ENCODE results near the gene SYNGR3. TPM values are rescaled to one million over a fixed set of nuclear protein-coding genes. Genes with fewer than 3 reads are reported as not detected.

SYNGR3 gene
- total RNA-seq, 1 donor, result 2.6 TPM

DNA sequence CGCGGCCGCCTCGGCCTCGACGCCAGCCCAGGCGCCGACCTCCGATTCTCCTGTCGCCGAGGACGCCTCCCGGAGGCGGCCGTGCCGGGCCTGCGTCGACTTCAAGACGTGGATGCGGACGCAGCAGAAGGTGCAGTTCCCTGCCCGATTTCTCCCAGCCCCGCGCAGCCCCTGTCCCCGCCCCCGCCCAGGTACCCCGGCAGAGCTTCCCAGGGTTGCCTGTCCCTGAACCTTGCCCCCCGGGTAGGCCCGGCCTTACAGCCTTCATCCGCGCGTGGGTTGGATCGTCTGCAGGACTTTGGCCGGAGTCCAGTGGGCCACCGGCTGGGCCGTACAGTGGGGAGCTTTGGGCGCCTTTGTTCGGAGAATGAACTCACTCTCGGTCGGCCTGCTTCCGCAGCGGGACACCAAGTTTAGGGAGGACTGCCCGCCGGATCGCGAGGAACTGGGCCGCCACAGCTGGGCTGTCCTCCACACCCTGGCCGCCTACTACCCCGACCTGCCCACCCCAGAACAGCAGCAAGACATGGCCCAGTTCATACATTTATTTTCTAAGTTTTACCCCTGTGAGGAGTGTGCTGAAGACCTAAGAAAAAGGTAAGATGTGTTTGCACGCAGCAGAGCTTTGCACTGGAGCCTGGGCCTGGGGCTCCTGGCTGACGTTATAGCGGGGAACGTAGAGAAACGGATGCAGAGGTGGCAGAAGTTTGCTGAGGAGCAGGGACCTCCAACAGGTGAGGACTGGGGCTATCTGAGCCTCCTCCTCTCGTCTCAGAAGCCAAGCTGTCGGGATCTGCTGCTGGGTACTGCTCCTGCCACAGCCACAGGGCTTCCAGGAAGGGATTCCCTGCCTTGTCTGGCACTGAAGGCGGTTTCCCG is 5.2 kb upstream of the SYNGR3 start:
- no peak for DNase-seq (ENCODE audit: low read depth)
- H3K4me3 ChIP-seq (ENCODE audit: low read depth, low read length), result peak overlapping the region; percentile 75
- TF ChIP-seq, protein P1, sequence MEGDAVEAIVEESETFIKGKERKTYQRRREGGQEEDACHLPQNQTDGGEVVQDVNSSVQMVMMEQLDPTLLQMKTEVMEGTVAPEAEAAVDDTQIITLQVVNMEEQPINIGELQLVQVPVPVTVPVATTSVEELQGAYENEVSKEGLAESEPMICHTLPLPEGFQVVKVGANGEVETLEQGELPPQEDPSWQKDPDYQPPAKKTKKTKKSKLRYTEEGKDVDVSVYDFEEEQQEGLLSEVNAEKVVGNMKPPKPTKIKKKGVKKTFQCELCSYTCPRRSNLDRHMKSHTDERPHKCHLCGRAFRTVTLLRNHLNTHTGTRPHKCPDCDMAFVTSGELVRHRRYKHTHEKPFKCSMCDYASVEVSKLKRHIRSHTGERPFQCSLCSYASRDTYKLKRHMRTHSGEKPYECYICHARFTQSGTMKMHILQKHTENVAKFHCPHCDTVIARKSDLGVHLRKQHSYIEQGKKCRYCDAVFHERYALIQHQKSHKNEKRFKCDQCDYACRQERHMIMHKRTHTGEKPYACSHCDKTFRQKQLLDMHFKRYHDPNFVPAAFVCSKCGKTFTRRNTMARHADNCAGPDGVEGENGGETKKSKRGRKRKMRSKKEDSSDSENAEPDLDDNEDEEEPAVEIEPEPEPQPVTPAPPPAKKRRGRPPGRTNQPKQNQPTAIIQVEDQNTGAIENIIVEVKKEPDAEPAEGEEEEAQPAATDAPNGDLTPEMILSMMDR (IDR thresholded peaks at IDR 0.05; ENCODE audit: insufficient read depth, low read depth, low read length), result no peak

GRCh38 chr16:1985466-1986150 is 4.2 kb upstream of the SYNGR3 start:
- no peak overlapping the region for H3K4me3 ChIP-seq (ENCODE audit: low read depth, low read length)
- TF ChIP-seq, protein P1 (IDR thresholded peaks at IDR 0.05; ENCODE audit: insufficient read depth, low read depth, low read length), result no peak
- no peak for DNase-seq (ENCODE audit: low read depth)

GRCh38 chr16:1987198-1987597 is 2.6 kb upstream of the SYNGR3 start:
- H3K4me3 ChIP-seq (ENCODE audit: low read depth, low read length), result no peak overlapping the region
- no peak for DNase-seq (ENCODE audit: low read depth)
- TF ChIP-seq, protein P1 (IDR thresholded peaks at IDR 0.05; ENCODE audit: insufficient read depth, low read depth, low read length), result no peak

DNA sequence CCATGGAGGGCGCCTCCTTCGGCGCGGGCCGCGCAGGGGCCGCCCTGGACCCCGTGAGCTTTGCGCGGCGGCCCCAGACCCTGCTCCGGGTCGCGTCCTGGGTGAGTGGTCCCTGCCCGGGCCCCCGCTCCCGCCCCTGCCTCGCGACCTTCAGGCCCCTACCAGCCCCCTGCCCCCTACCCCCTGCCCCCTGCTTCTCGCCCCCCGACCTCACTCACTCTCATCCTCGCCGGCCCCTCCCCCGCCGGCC is 256 bp downstream of the SYNGR3 start:
- H3K4me3 ChIP-seq (ENCODE audit: low read depth, low read length), result peak overlapping the region; percentile 46
- DNase-seq (ENCODE audit: low read depth), result no peak
- TF ChIP-seq, protein P1 (IDR thresholded peaks at IDR 0.05; ENCODE audit: insufficient read depth, low read depth, low read length), result no peak

DNA sequence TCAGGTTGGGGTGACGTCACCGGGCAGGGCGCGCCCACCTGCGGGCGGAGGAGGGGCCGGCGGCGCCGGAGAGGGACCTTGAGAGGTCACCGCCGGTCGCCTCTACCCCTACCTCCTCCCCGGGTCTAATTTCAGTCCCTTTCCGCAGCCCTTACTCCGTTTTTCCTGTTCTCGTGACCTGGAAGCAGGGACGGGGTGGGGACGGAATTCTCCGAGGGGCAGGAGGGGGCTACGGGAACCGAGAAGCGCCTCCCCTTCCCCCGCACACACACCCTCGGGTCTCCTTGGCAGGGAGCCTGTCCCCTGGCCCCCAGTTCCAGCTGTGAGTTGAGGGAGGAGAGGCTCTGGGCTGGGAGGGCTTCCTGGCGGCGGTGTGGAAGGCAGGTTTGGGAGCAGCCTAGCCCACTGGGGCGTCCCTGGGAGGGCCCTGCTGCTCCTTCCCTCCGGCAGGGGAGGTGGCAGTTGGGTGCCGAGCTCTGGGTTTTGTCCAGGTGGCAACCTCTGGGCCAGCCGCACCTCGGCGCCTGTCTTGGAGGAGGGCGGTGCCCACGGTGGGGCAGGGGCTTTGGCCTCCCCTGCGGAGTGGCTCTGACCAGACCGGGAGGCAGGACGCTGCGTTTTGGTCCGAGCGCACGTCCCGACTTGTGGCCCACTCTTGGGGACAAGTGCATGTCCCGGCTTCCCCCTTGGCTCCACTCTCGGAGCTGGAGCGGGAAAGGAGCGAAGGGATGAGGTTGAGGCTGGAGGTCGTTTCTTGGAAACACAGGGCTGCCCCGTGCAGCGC is 773 bp downstream of the SYNGR3 start:
- H3K4me3 ChIP-seq (ENCODE audit: low read depth, low read length), result peak overlapping the region; percentile 46
- TF ChIP-seq, protein P1 (IDR thresholded peaks at IDR 0.05; ENCODE audit: insufficient read depth, low read depth, low read length), result no peak
- no peak for DNase-seq (ENCODE audit: low read depth)

GRCh38 chr16:1991135-1991551 is 1.4 kb downstream of the SYNGR3 start:
- DNase-seq (ENCODE audit: low read depth), result no peak
- H3K4me3 ChIP-seq (ENCODE audit: low read depth, low read length), result no peak overlapping the region
- TF ChIP-seq, protein P1 (IDR thresholded peaks at IDR 0.05; ENCODE audit: insufficient read depth, low read depth, low read length), result no peak

Measured in fibroblast of villous mesenchyme (primary cell).